GM19240 (cell line): ENCODE results near the gene ACKR3.

Experiments
- DNase-seq: peaks from one replicate; pipeline ENCODE4 v3.0.0; 2011; ENCODE audit warnings: low spot score; ENCODE audit not compliant: insufficient read length

ACKR3 gene

GRCh38 chr2:236608188-236608525, 38.5 kb downstream of the ACKR3 start:
- no peak for DNase-seq

GRCh38 chr2:236608710-236609109, 39.1 kb downstream of the ACKR3 start:
- no peak for DNase-seq

DNA sequence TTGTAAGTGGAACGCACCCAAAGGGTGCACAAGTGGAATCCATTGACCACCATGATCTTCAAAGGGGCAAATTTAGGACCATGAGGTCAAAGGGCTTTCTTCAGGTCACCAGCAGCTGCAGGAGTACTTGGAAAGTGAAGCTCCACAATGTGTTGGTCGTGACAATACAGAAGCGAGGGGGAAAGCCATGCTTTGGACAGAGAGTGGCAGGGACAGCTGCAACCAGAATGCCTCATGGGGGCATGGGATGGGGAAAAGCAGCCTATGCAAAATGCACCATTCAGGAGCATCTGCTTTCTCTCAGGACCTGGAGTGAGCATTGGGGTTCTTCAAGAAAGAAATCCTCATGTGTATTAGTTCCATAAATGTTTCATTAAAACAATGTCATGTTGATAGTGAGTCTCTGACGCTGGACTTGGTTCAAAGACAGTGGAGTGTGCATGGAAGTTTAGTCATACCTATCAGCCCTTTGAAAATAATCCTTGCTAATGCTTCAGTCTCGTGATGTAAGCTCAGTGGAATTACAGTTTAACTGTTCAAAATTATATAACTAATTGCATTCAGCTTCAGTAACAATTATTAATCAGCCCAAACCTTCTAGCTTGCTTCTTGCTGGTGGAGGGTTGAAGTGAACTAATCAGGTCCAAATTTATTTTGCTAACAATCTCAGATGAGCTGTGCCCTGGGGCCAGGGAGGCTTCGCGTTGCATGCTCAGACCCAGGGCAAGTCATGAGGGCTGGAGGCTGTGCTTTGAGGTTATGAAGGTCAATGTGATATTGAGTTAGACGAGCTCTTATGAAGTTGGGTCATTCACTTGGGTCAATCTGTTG, 41.6 kb downstream of the ACKR3 start:
- no peak for DNase-seq

DNA sequence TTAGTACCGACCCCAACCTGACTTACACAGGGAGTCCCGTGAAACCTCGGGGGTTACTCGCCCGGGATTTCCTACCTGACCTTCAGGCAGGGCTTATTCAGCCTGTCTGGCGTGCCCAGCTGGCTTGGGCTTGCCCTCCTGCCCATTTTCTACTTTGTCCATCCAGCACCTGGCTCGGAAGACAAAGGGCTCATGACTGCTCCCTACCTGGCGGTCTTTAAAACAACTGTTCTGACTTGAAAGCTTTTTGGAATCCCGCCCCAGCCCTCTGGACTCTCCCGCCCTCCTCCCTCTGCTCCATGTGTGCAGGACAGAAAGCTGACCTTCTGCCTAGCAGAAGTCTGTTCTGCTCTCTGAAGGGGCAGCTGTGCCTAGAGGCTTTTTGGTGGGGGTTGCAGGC, 43.1 kb downstream of the ACKR3 start:
- no peak for DNase-seq

GRCh38 chr2:236613612-236614011, 44.0 kb downstream of the ACKR3 start:
- DNase-seq, result no peak

GRCh38 chr2:236614551-236614950, 44.9 kb downstream of the ACKR3 start:
- no peak for DNase-seq

DNA sequence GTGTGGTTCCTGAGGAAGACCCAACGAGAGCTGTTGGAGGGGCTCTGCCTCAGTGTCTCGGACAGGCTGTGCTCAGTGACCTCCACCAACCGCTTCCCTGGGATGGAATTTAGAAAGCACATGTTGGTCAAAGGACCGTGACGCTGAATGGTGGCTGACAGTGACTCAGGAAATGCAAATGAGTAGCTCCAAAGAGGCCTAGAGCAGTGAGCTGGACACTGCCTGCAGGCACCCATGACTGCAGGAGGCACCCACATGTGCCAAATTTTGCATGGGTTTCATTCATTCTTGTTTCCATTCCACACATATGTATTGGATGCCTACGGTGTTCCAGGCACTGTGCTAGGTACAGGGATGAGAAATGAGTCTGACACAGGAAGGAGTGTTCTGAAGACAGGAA, 46.4 kb downstream of the ACKR3 start:
- no peak for DNase-seq

DNA sequence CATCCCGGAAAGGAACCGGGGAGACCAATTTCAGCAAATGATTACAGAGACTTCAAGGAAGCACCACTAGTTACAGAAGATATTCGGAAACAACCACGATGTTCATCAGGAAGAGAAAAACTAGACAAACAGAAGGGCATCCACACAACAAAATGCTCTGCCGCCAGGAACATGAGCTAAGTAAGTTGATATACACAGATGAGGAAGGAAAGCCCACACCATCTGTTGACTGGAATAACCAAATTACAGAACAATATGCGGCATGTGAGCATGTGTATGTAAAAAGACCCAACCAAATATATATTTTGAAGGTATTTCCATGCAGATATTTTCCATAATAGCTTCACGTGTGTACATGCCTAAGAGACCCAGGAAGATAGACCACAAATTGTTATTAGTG, 47.0 kb downstream of the ACKR3 start:
- DNase-seq, result no peak

DNA sequence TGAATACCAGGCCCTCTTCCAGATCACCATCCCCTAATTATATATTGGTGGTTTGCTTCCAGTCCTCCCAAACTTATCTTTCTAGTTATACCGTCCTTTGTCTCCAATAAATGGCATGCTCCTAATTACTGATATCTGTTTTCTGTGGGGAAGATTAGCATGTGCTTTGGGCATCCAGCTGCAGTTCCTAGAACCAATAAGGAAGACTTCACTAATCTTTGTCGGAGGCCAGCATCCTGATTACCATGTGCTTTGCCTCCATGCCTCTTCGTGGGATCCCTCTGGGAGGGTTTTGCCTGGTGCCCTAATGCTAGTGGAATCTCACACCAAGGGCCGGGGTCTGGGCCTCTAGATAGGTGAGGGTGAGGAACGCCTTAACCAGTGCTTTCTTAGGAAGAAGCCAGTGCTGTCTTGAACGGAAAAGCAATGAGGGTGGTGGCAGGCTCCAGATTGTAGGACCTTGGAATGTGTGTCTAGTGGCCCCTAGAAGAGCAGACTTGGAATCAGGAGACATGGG, 47.7 kb downstream of the ACKR3 start:
- no peak for DNase-seq

DNA sequence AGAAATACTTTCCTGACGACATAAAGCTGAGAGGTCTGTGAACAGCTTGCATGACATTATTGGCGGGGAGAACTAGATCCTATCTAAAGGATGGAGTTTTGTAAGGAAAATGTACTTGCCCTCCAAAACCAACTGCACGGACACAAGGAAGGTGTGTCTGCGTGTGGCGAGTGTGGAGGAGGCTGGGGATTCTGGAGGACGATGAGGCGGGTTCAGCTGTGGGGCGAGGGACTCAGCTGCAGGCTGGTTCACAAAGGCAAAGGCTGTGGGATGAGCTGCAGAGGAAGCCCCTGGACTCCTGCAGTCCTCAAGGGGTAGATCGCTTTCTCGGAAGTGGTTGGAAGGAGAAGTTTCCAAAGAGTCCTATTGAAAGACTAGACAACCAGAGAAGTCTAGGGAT, 48.2 kb downstream of the ACKR3 start:
- DNase-seq, result no peak

GRCh38 chr2:236618370-236618769, 48.7 kb downstream of the ACKR3 start:
- DNase-seq, result no peak

DNA sequence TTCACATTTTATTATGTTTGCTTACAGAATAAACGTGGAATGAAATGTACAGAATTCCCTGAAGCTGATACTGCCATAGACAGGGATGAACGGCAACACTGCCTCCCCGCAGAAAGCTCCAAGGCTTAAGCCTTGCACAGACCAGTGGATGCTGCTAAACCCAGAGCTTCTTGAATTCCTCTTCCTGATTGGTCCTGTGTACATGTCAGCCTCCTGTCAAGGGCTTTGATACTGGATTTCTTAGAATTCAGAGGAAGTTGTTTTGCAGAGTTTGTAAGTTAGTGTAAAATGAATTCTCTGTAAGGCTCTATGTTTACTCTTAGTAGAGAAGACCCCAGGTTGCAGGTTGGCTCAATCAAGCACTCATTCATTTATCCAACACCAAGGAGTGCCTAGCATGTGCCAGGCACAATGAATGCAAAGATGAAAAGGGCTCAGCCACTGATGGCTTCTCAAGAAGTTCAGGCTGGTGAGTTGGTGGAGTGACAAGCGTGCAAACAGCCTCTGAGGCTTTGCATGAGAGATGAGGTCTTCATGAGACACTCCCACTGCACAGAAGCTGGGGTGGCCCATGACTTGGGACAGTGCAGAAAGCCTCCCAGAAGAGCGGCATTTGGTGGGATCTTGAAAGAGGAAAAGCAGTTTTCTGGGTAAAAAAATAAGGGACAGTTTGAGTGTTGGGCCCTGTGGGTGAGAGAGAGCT, 50.4 kb downstream of the ACKR3 start:
- DNase-seq, result no peak

GRCh38 chr2:236621786-236622185, 52.2 kb downstream of the ACKR3 start:
- no peak for DNase-seq

GRCh38 chr2:236622201-236622600, 52.6 kb downstream of the ACKR3 start:
- DNase-seq, result no peak

- DNase-seq, result no peak
Measured at GRCh38 chr2:236622660-236623059, 53.0 kb downstream of the ACKR3 start.

DNA sequence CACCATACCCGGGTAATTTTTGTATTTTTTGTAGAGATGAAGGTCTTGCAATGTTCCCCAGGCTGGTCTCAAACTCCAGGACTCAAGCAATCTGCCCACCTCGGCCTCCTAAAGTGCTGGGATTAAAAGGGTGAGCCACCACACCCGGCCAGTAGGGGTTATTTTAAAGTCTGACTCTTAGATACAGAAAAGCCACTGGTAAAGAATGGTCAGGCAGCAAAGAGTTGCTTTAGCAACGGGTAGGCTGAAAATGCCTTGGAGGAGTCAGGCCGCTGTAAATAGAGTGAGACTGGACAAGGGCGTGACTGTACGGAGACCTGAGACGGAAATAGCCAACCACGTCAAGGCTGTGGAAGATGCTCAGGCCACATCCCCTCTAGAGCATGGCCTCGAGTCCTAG, 54.2 kb downstream of the ACKR3 start:
- no peak for DNase-seq

GRCh38 chr2:236625156-236625690, 55.6 kb downstream of the ACKR3 start:
- no peak for DNase-seq

DNA sequence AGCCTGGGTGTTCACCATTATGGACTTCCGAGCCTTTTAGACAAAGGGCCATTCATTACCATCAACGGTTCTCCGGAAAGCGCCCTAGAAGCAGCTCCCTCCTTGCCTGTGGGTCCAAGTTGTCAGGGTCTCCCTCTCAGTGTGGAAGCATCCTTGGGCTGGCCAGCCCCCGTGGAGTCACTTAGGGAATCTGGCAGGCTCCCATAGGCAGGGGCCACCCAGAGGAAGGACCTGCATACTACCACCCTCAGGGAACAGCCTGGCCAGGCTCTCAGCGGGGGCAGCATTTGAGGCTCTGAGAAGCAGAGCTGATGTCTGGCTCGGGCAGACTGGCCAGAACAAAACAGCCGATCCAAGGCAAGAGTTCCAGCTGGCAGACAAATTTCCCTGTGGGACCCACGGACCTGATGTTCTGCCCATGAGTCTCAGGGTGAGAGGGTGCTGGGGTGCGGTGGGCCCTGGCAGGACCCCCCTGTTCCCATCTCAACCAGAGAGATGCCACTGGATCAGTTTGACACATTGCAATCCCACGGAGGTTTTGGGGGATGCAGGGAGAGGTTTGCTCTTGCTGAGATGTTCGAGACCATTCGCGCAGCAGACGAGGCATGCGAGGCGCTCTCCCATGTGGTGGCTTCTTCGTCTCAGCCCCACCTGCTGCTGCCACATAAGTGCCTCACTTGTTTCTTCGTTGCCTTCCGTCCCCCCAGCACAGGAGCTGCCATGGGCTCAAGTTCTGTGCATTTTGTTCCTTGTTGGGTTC, 56.9 kb downstream of the ACKR3 start:
- no peak for DNase-seq

GRCh38 chr2:236627193-236627592, 57.6 kb downstream of the ACKR3 start:
- DNase-seq, result no peak

DNA sequence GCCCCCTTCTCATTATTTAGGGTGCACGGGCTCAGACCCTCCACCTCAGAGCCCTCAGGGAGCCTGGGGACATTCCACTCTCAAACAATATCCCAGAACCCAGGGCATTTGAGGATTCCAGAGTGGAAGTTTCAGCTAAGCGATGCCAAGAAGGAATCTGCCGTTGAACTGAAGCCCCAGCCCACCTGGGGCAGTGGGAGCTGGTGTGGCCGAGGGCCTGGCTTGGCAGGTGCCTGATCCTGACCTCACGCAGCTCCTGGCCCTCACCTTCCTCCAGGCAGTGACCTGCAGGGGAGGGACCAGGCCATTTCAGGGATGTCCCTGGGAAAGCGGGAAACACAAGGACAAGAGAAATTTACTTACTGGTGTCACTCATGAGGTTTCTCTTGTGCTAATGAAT, 58.2 kb downstream of the ACKR3 start:
- no peak for DNase-seq

GRCh38 chr2:236628256-236628901, 58.8 kb downstream of the ACKR3 start:
- no peak for DNase-seq
